Esophagus squamous epithelium (tissue), 5 donors: Measurements from ENCODE around the gene OPN3. TPM values are rescaled to one million over a fixed set of nuclear protein-coding genes. Genes with fewer than 3 reads are reported as not detected.

ENCODE experiments used
- DNase-seq: peaks from one replicate; lab custom pipeline; 2025; lab: John Stamatoyannopoulos, UW
- H3K27ac ChIP-seq, 4 donors: fragments of 200-600 bp; sonication (generic); one replicate each; pipeline ENCODE4 v1.5.1; 2016 to 2019; ENCODE audit warnings: mild to moderate bottlenecking in 1 of 4
- H3K27me3 ChIP-seq, 4 donors: fragments of 200-600 bp; sonication (generic); 1 replicate in 3 of 4; 2 replicates in 1 of 4; pipeline versions ENCODE4 v1.5.1 to v1.6.0; 2017 to 2021; ENCODE audit warnings: antibody characterized with exemption in 1 of 4
- H3K36me3 ChIP-seq, 3 donors: fragments of 200-600 bp; sonication (generic); one replicate each; pipeline ENCODE4 v1.5.1; 2016 to 2019
- H3K4me1 ChIP-seq, 3 donors: fragments of 200-600 bp; sonication (generic); one replicate each; pipeline ENCODE4 v1.5.1; 2017 to 2019
- H3K4me3 ChIP-seq, 4 donors: fragments of 200-600 bp; sonication (generic); 1 replicate in 3 of 4; 2 replicates in 1 of 4; pipeline ENCODE4 v1.5.1; 2016 to 2019; ENCODE audit warnings: mild to moderate bottlenecking in 2 of 4, moderate library complexity in 1 of 4
- H3K9me3 ChIP-seq, 3 donors: fragments of 200-600 bp; sonication (generic); one replicate each; pipeline ENCODE4 v1.5.1; 2016 to 2019
- CTCF ChIP-seq, 6 experiments: fragments of 450-650 bp in 4 of 6; fragments of 200-600 bp in 2 of 6; sonication (generic) in 2 of 6; IDR thresholded peaks; one replicate each; pipeline ENCODE4 v1.5.1; 2016 to 2019; ENCODE audit warnings: antibody characterized with exemption in 6 of 6, mild to moderate bottlenecking in 4 of 6, moderate library complexity in 4 of 6
- POLR2A ChIP-seq, 4 donors: fragments of 450-650 bp; IDR thresholded peaks; one replicate each; pipeline ENCODE4 v1.6.1; 2017; ENCODE audit warnings: antibody characterized with exemption in 4 of 4, mild to moderate bottlenecking in 4 of 4, moderate library complexity in 3 of 4
- WGBS, 2 donors: methylation state at CpG; one replicate each; pipeline ENCODE4 v1.1.5; 2018; 5-methylcytosine and 5-hydroxymethylcytosine counted together
- intact Hi-C: fragments of 100-400 bp; cut with DNase I; formaldehyde crosslinking; loops from one replicate; pipeline ENCODE4 v1.15.0; 2022
- total RNA-seq, 4 donors: library from RNA; depleted of rRNA; stranded (reverse); fragments of >200 nt; gene quantifications; one replicate each; pipeline ENCODE4 v1.1.0, GENCODE V29; 2016
- donor health status: DM: yes; HTN: yes; CAD: no.

Gene OPN3
- total RNA-seq, 4 donors from 2014 or later, result 16.9 to 23.8 (median 21.9) TPM

- no peak overlapping the region for H3K4me3 ChIP-seq
- H3K4me1 ChIP-seq, result peaks cover 0 to 30% (median 0%) of the 10 kb centered on the region in 3 donors
- intact Hi-C loops, result loop anchor here (10.0 kb wide), 2 partner anchors 72 to 228 kb away; partner anchors contain the start of gene KMO
- TF ChIP-seq CTCF (IDR thresholded peaks at IDR 0.05) (no peak), POLR2A (IDR thresholded peaks at IDR 0.05) (no peak)
- no peak overlapping the region for H3K27ac ChIP-seq
- DNase-seq, result no peak
- peaks cover 0 to 24% (median 0%) of the 10 kb centered on the region in 3 donors for H3K36me3 ChIP-seq
- WGBS, 2 donors, result 38 to 48% methylated on average over 5 of the region's 5 CpGs
- no peaks in the 10 kb centered on the region for H3K27me3 ChIP-seq
- H3K9me3 ChIP-seq, result no peaks in the 10 kb centered on the region
These were observed 33.6 kb downstream of the OPN3 start for GRCh38 chr1:241606544-241606943.

GRCh38 chr1:241605146-241605805 lies 34.9 kb downstream of the OPN3 start:
- Histone ChIP-seq H3K27ac (no peak overlapping the region), H3K9me3 (no peaks in the 10 kb centered on the region), H3K4me3 (no peak overlapping the region), H3K4me1 (peaks cover 0 to 20% (median 0%) of the 10 kb centered on the region in 3 donors), H3K27me3 (no peaks in the 10 kb centered on the region), H3K36me3 (peaks cover 0 to 24% (median 0%) of the 10 kb centered on the region in 3 donors)
- WGBS, 2 donors, result 78 to 81% methylated on average over 9 of the region's 9 CpGs
- no peak for TF ChIP-seq CTCF (IDR thresholded peaks at IDR 0.05)
- intact Hi-C loops, result loop anchor here (10.0 kb wide), 2 partner anchors 70 to 230 kb away; partner anchors contain the start of gene KMO
- DNase-seq, result no peak

GRCh38 chr1:241603731-241604245 lies 36.4 kb downstream of the OPN3 start:
- intact Hi-C loops, result loop anchor here (10.0 kb wide), 2 partner anchors 69 to 231 kb away; partner anchors contain the start of gene KMO
- Histone ChIP-seq H3K27me3 (no peaks in the 10 kb centered on the region), H3K27ac (no peak overlapping the region), H3K4me3 (no peak overlapping the region), H3K9me3 (no peaks in the 10 kb centered on the region), H3K36me3 (peaks cover 0 to 24% (median 0%) of the 10 kb centered on the region in 3 donors), H3K4me1 (peaks cover 0 to 7% (median 0%) of the 10 kb centered on the region in 3 donors)
- 54 to 68% methylated on average over 3 of the region's 3 CpGs for WGBS, 2 donors
- no peak for DNase-seq
- no peak for TF ChIP-seq POLR2A (IDR thresholded peaks at IDR 0.05)
- TF ChIP-seq CTCF (IDR thresholded peaks at IDR 0.05), result no peak

GRCh38 chr1:241600496-241600901 lies 39.7 kb downstream of the OPN3 start:
- 41 to 42% methylated on average over 2 of the region's 2 CpGs for WGBS, 2 donors
- H3K4me1 ChIP-seq, result peaks cover 0 to 7% (median 0%) of the 10 kb centered on the region in 3 donors
- H3K27ac ChIP-seq, result no peak overlapping the region
- no peak overlapping the region for H3K4me3 ChIP-seq
- DNase-seq, result no peak
- H3K9me3 ChIP-seq, result no peaks in the 10 kb centered on the region
- intact Hi-C loops, result loop anchor here (10.0 kb wide), 2 partner anchors 66 to 234 kb away; partner anchors contain the start of gene KMO
- H3K27me3 ChIP-seq, result no peaks in the 10 kb centered on the region
- TF ChIP-seq POLR2A (IDR thresholded peaks at IDR 0.05) (no peak), CTCF (IDR thresholded peaks at IDR 0.05) (no peak)
- peaks cover 0 to 37% (median 0%) of the 10 kb centered on the region in 3 donors for H3K36me3 ChIP-seq

GRCh38 chr1:241598249-241598648 lies 41.9 kb downstream of the OPN3 start:
- no peak overlapping the region for H3K27ac ChIP-seq
- no peak for DNase-seq
- intact Hi-C loops, result no loop called here

More at GRCh38 chr1:241598249-241598648, 41.9 kb downstream of the OPN3 start:
- Histone ChIP-seq H3K4me3 (no peak overlapping the region), H3K27me3 (no peaks in the 10 kb centered on the region), H3K9me3 (no peaks in the 10 kb centered on the region), H3K36me3 (peaks cover 0 to 36% (median 0%) of the 10 kb centered on the region in 3 donors), H3K4me1 (peaks cover 0 to 7% (median 0%) of the 10 kb centered on the region in 3 donors)
- 73 to 79% methylated on average over 3 of the region's 3 CpGs for WGBS, 2 donors
- TF ChIP-seq POLR2A (IDR thresholded peaks at IDR 0.05) (no peak), CTCF (IDR thresholded peaks at IDR 0.05) (no peak)
